Dendritic cell treated with granulocyte-macrophage colony-stimulating factor and Interleukin-4, amounts not matched to agents 40 ng/mL and 50 ng/mL, for 4 days (primary cell): ENCODE results near the gene MTCL1.

ENCODE experiments used
- H3K27ac Mint-ChIP-seq: one replicate; pipeline ENCODE4 v1.8.0; 2022; ENCODE audit warnings: mild to moderate bottlenecking, mixed read lengths
- H3K27me3 Mint-ChIP-seq: one replicate; pipeline ENCODE4 v1.8.0; 2022; ENCODE audit warnings: mild to moderate bottlenecking, mixed read lengths
- H3K36me3 Mint-ChIP-seq: one replicate; pipeline ENCODE4 v1.8.0; 2022; ENCODE audit warnings: low read depth, mixed read lengths
- H3K4me1 Mint-ChIP-seq: one replicate; pipeline ENCODE4 v1.8.0; 2022; ENCODE audit warnings: low read depth, mixed read lengths
- H3K4me3 Mint-ChIP-seq: one replicate; pipeline ENCODE4 v1.8.0; 2022; ENCODE audit warnings: mild to moderate bottlenecking, moderate library complexity, mixed read lengths
- H3K9me3 Mint-ChIP-seq: one replicate; pipeline ENCODE4 v1.8.0; 2022; ENCODE audit warnings: mixed read lengths
- intact Hi-C: fragments of 100-400 bp; cut with micrococcal nuclease; formaldehyde crosslinking; loops from one replicate; pipeline ENCODE4 v1.15.0; 2022

The MTCL1 gene

DNA sequence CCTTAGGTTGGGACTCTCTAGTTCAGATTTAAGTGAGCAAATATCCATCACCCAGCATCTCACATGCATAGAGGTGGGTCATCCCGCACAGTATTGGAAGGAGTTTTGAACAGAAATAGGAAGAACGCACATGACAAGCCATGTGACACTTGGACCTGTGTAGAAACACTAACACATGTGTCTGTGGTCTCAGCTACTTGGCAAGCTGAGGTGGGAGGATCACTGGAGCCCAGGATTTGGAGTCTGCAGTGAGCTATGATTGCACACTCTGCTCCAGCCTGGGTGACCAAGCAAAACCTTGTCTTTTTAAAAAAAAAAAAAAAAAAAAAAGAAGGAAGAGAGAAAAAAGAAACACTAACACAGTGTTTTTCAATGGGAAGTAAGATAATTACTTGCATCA, 5.4 kb upstream of the MTCL1 start:
- H3K9me3 Mint-ChIP-seq, result no peaks in the 10 kb centered on the region
- peak overlapping the region; percentile 62 for H3K27ac Mint-ChIP-seq
- H3K4me3 Mint-ChIP-seq, result no peak overlapping the region
- H3K27me3 Mint-ChIP-seq, result peaks cover 28% of the 10 kb centered on the region
- intact Hi-C loops, result loop anchor here (5.0 to 10.0 kb wide), 3 partner anchors 85 to 635 kb away; partner anchors contain the start of gene TWSG1
- no peaks in the 10 kb centered on the region for H3K36me3 Mint-ChIP-seq
- H3K4me1 Mint-ChIP-seq, result peaks cover 58% of the 10 kb centered on the region

DNA sequence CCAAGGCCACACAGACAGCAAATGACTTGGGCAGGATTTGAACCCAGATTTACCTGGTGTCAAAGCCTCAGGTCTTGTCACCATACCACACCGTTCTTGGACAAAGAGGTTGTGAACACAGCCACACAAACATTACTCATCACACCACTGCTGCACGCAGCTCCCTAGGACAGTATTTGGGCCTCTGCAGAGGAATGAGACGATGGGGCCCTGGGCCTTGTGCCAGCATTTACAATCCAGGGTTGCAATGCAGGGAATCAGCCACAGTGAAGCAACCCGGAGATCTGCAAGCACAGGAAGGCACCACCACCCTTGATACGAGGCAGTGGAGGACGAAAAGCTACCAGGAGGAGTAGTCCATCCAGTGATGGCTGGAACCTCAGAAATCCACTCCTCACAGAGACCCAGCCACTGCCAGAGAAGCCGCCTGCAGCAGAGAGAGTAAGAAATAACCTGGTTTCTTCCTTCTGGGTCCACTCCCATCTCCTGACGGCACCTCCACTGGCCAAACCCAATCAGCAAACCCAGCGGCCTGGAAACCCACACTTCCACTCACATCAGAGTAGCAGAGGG, 3.7 kb upstream of the MTCL1 start:
- intact Hi-C loops, result loop anchor here (5.0 to 10.0 kb wide), 3 partner anchors 87 to 633 kb away; partner anchors contain the start of gene TWSG1
- Mint-ChIP-seq H3K4me1 (peaks cover 49% of the 10 kb centered on the region), H3K27me3 (peaks cover 29% of the 10 kb centered on the region), H3K36me3 (peaks cover 2% of the 10 kb centered on the region), H3K27ac (peak overlapping the region; percentile 91), H3K9me3 (no peaks in the 10 kb centered on the region), H3K4me3 (no peak overlapping the region)

DNA sequence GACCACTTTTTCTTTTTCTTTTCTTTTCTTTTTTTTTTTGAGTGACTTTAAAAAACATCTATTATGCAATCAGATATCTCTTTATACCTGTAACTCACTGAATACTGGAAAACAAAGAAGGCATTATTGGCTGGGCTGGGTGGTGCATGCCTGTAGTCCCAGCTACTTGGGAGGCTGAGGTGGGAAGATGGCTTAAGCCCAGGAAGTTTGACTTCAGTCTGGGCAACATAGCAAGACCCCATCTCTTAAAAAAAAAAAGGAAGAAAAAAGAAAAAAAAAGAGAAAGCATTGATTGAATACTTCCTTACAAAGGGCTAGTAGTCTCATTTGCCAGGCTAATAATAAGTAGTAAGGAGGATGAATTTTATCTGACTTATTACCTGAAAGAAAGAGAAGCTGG, 2.7 kb upstream of the MTCL1 start:
- Mint-ChIP-seq H3K27me3 (peaks cover 40% of the 10 kb centered on the region), H3K36me3 (peaks cover 7% of the 10 kb centered on the region), H3K9me3 (no peaks in the 10 kb centered on the region), H3K4me1 (peaks cover 58% of the 10 kb centered on the region), H3K4me3 (no peak overlapping the region), H3K27ac (peak overlapping the region; percentile 91)
- intact Hi-C loops, result loop anchor here (5.0 to 10.0 kb wide), 3 partner anchors 88 to 632 kb away; partner anchors contain the start of gene TWSG1

DNA sequence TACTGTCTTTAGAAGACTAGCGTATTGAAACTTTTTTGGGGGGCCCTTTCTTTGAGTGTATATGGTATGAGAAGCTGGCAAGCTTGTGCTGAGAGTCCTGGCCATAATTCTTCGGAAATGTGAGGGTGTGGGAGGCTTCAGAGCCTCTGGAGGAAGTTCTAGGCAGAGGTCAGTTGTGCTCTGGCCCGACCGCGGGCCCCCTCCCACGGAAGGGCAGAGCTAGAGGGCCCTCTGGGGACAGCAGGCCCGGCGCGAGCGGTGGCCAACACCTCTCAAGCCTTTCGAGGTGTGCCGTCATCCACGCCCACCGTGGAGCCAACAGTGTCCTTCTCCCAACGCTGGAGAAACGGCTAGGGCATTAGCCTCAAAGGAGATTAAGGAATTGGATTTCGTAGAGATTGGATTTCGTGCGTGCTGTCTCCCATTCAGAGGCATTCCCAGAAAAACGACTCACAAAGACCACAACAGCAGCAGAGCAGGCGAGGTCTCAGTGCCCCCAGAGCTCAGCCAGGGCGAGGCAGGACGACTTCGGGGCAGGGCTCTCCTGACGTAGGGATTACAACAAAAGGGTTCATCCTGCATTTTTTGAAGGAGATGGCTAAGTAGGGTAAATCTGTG, 2.2 kb upstream of the MTCL1 start:
- intact Hi-C loops, result loop anchor here (5.0 to 10.0 kb wide), 3 partner anchors 88 to 632 kb away; partner anchors contain the start of gene TWSG1
- H3K4me3 Mint-ChIP-seq, result peak overlapping the region; percentile 43
- peaks cover 64% of the 10 kb centered on the region for H3K4me1 Mint-ChIP-seq
- peak overlapping the region; percentile 91 for H3K27ac Mint-ChIP-seq
- H3K36me3 Mint-ChIP-seq, result peaks cover 7% of the 10 kb centered on the region
- H3K27me3 Mint-ChIP-seq, result peaks cover 45% of the 10 kb centered on the region
- no peaks in the 10 kb centered on the region for H3K9me3 Mint-ChIP-seq

DNA sequence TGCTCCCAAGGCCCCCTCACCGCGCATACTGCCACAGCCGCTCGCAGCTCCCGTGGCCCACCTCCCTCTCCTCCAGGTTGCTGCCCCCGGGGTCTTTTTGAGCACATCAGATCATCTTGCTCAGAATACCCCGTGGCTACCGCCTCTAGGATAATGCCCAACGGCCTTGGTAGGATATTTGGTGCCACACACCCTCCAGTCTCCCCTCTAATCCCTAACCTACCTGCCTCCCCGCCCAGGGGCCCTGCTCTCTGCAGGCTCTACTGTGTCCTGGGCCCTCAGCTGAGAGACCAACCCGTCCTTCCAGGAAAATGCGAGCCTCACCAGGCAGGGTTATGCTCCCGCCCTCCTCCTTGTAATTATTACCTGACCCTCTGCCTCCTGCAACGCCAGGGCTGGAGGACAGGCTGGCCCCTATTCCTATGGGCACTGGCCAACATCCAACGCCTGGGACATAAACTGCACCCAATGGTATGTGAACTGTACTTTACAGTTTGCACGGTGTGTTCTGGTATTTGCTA, 1.5 kb upstream of the MTCL1 start:
- H3K27me3 Mint-ChIP-seq, result peaks cover 49% of the 10 kb centered on the region

DNA sequence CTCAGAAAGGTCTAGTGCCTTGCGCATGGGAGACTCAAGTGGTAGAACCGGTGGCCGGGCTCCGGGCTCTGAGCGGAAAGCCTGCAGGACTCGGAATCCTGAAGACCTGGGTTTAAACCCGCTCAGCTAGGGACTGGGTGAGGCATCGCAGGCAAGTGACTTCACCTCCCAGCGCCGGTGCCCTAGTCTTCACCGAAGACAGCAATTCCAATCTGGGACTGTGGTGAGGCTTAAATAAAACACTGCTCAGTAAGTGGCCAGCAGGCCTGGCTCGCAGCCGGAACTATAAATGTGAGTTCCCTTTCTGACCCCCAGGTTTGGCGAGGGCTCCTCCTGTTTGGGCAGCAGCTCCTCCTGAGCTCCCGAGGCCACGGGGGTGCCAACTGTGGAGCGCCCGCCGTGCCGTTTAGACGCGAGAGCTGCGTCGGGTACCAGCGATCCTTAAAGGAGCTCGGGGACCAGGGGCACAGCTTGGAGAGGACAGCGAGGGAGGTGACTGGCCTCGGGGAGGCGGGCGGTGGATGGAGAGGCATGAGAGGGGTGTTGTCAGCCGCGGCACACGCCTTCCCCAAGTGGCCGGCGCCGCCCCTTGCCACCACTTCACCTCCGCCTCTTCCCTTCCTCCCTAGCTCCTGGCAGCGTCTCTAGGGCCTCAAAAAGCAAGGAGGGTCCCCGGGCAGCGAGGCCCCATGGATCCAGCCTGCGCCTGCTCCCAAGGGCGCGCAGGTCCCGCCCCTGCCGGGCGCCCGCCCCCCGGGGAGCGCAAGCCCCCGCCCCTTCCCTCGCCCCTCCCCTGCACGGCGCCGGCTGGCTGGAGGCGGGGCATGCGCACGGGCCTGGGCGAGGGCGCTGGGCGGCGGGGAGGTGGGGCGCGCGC, 757 bp upstream of the MTCL1 start:
- Mint-ChIP-seq H3K27me3 (peaks cover 52% of the 10 kb centered on the region), H3K9me3 (no peaks in the 10 kb centered on the region), H3K4me1 (peaks cover 71% of the 10 kb centered on the region), H3K4me3 (peak overlapping the region; percentile 92), H3K27ac (peak overlapping the region; percentile 91), H3K36me3 (peaks cover 7% of the 10 kb centered on the region)
- intact Hi-C loops, result loop anchor here (5.0 to 10.0 kb wide), 3 partner anchors 90 to 630 kb away; partner anchors contain the start of gene TWSG1

More for the DNA sequence above, 1.5 kb upstream of the MTCL1 start:
- Mint-ChIP-seq H3K36me3 (peaks cover 7% of the 10 kb centered on the region), H3K27ac (peak overlapping the region; percentile 91), H3K4me1 (peaks cover 70% of the 10 kb centered on the region), H3K9me3 (no peaks in the 10 kb centered on the region), H3K4me3 (peak overlapping the region; percentile 92)
- intact Hi-C loops, result loop anchor here (5.0 to 10.0 kb wide), 3 partner anchors 89 to 631 kb away; partner anchors contain the start of gene TWSG1

DNA sequence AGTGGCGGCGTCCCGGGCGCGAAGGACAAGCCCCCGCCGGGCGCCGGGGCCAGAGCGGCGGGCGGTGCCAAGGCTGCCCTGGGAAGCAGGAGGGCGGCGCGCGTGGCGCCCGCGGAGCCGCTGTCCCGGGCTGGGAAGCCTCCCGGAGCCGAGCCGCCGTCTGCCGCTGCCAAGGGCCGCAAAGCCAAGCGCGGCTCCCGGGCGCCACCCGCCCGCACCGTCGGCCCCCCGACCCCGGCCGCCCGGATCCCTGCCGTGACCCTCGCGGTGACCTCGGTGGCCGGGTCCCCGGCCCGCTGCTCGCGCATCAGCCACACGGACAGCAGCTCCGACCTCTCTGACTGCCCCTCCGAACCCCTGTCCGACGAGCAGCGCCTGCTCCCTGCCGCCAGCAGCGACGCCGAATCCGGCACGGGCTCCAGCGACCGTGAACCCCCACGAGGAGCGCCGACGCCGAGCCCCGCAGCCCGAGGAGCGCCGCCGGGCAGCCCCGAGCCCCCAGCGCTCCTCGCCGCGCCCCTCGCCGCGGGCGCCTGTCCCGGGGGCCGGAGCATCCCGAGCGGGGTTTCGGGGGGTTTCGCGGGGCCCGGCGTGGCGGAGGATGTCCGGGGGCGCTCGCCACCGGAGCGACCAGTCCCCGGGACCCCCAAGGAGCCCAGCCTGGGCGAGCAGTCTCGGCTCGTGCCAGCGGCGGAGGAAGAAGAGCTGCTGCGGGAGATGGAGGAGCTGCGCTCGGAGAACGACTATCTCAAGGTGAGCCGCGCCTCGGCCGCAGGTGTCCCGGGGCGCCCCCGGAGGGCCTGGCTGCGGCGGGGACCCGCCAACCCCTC, 820 bp downstream of the MTCL1 start:
- Mint-ChIP-seq H3K27me3 (peaks cover 56% of the 10 kb centered on the region), H3K27ac (peak overlapping the region; percentile 57), H3K4me1 (peaks cover 64% of the 10 kb centered on the region), H3K4me3 (peak overlapping the region; percentile 94), H3K9me3 (no peaks in the 10 kb centered on the region), H3K36me3 (peaks cover 7% of the 10 kb centered on the region)
- intact Hi-C loops, result loop anchor here (10.0 kb wide), 2 partner anchors 91 to 629 kb away; partner anchors contain the start of gene TWSG1

DNA sequence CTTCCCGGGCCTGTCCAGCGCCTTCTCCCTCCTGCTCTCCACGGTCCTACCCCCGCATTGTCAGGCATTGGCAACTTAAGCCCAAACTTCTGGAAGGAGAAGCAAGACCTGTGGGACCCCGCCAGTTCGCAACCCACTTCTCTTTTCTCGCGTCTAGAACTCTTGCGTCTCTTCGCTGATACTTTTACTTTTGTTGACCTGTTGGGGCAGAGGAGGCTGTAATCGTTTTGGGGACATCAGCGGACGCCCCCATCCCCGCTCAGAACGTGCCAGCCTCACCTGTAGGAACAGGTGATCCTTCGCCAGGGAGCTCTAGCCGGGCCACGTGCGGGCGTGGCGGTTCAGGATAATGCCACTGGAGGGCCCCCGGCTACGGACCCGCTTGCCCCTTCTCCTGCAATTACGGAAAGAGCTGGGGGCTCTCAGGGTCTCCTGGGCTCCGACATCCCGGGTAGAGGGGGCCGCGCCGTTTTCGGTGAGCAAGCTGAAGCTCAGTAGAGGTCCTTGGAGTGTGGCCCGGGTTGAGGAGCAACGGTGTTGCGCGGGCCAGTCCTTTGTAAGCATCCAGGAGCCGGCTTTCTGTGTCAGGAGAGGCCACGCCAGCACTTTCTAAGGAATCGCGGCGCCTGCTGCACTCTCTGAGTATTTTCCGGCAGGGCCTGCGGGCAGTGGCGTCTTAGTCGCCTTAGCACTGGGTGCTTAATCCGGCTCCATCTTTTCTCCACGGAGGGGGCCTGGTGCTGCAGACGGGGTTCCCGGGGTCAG, 1.6 kb downstream of the MTCL1 start:
- H3K27me3 Mint-ChIP-seq, result peaks cover 53% of the 10 kb centered on the region
- H3K9me3 Mint-ChIP-seq, result no peaks in the 10 kb centered on the region
- intact Hi-C loops, result loop anchor here (10.0 kb wide), 2 partner anchors 92 to 628 kb away; partner anchors contain the start of gene TWSG1
- H3K4me1 Mint-ChIP-seq, result peaks cover 57% of the 10 kb centered on the region
- peaks cover 7% of the 10 kb centered on the region for H3K36me3 Mint-ChIP-seq
- H3K27ac Mint-ChIP-seq, result peak overlapping the region; percentile 57
- peak overlapping the region; percentile 94 for H3K4me3 Mint-ChIP-seq

DNA sequence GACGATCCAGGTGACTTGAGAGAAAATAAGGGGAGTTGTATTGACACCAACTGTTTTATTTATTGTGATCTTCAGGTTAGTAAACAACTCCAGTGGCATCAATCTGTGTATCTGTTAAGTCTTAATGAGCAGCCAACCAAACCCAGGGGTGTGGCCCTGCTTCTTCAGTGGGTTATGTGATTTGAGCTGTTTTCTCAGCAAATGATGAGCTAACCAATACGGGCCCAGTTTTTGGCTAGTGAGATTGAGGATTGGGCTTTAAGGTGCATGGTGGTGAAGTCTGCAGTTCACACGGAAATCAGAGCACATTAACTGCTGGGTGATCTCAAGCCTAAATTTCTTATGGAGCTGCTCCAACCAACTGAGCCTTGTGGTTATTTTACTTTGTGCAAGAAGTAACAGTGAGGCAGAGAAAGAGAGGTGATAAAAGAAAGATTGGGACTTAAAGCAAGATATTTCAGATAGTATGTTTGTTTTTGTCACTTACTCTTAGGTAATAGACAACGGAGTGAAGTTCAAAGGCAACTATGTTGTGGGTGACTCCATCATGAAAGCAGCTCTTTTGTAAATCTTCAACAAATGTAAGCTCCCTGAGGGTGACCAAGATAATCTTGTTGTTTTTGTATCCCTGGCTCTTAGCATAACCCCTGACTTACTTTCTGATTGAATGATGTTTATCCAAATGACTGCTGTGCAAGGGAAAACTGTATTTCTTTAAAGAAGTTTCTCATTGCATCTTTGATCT, 2.4 kb downstream of the MTCL1 start:
- Mint-ChIP-seq H3K4me3 (peak overlapping the region; percentile 94), H3K27ac (no peak overlapping the region), H3K36me3 (peaks cover 7% of the 10 kb centered on the region), H3K4me1 (peaks cover 50% of the 10 kb centered on the region), H3K27me3 (peaks cover 56% of the 10 kb centered on the region), H3K9me3 (no peaks in the 10 kb centered on the region)
- intact Hi-C loops, result loop anchor here (10.0 kb wide), 2 partner anchors 93 to 627 kb away; partner anchors contain the start of gene TWSG1

DNA sequence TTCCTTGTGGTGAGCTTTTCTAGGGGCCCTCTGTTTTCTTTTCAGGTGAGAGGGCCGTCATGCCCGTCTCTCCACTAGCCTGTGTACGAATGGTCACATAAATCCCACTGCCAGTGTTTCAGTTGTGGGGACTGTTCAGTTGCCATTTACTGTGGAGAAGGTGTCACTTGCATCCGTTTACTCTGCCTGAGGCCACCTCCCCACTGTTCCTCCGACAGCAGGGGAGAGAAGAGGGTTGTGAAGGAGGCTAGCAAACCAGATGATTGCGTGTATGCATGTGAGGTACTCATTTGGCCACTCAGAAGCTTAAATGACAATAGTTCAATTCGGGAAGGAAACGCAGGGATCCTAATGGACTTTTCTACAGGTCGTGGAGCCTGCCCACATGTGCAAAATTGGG, 3.3 kb downstream of the MTCL1 start:
- intact Hi-C loops, result loop anchor here (10.0 kb wide), 2 partner anchors 94 to 626 kb away; partner anchors contain the start of gene TWSG1
- Mint-ChIP-seq H3K27ac (no peak overlapping the region), H3K4me1 (peaks cover 40% of the 10 kb centered on the region), H3K9me3 (no peaks in the 10 kb centered on the region), H3K27me3 (peaks cover 52% of the 10 kb centered on the region), H3K36me3 (peaks cover 7% of the 10 kb centered on the region), H3K4me3 (no peak overlapping the region)

DNA sequence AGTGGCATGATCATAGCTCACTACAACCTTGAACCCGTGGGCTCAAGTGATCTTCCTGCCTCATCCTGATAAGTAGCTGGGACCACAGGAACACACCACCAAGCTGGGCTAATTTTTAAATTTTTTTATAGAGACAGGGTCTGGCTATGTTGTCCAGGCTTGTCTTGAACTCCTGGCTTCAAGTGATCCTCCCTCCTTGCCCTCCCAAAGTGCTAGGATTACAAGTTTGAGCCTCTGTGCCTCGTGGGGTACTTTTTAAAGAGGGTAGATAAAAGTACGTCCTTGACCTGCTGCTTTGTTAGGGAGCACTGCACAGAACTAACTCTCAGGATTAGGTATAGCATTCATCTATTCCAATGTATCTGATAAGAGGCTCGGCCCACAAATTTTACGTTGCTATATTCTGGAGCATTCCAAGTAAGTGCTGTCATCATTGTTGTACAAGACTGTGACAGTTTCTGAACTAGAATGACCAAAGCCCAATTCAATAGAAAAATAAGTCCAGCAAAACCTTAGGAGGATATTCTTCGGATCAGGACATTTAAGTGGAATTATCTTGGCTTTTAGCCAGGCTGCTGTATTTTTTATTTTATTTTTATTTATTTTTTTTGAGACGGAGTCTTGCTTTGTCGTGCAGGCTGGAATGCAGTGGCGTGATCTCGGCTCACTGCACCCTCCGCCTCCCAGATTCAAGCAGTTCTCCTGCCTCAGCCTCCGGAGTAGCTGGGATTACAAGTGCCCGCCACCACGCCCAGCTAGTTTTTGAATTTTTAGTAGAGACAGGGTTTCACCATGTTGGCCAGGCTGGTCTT, 4.1 kb downstream of the MTCL1 start:
- no peak overlapping the region for H3K27ac Mint-ChIP-seq
- intact Hi-C loops, result loop anchor here (10.0 kb wide), 2 partner anchors 95 to 625 kb away; partner anchors contain the start of gene TWSG1
- H3K9me3 Mint-ChIP-seq, result no peaks in the 10 kb centered on the region
- H3K27me3 Mint-ChIP-seq, result peaks cover 51% of the 10 kb centered on the region
- peaks cover 33% of the 10 kb centered on the region for H3K4me1 Mint-ChIP-seq
- H3K36me3 Mint-ChIP-seq, result peaks cover 7% of the 10 kb centered on the region
- H3K4me3 Mint-ChIP-seq, result no peak overlapping the region
